Prostate gland (tissue), 2 donors: ENCODE data around the gene STAT4.

ENCODE experiments used
- POLR2A ChIP-seq: fragments of 450-650 bp; IDR thresholded peaks from one replicate; pipeline ENCODE4 v1.6.1; 2016; ENCODE audit warnings: antibody characterized with exemption, mild to moderate bottlenecking
- TF ChIP-seq, protein P1 (sequence below), 4 experiments: fragments of 200-600 bp in 2 of 4; fragments of 450-650 bp in 2 of 4; sonication (generic) in 2 of 4; IDR thresholded peaks; 1 replicate in 3 of 4; 2 replicates in 1 of 4; pipeline ENCODE4 v1.5.1; 2016 to 2019; ENCODE audit warnings: antibody characterized with exemption in 4 of 4, mild to moderate bottlenecking in 2 of 4, moderate library complexity in 2 of 4

DNA sequence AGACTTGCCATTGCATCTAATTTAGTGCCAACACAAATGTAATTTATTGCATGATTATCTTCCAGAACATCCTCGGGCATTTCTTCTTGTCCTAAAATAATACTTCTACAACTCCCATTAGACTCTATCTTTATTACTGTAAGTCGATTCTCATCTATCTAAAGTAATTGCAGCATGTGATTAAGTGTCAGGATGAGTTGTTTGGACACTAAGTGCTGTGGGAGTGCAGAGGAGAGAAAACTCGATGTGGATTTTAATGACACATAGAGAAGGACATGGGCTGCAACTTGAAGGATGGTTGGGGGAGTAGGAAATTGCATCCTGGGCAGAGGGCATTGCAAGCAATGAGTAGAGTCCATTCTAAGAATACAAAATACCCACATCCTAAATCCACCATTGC lies 33.5 kb downstream of the STAT4 start:
- TF ChIP-seq, protein P1, sequence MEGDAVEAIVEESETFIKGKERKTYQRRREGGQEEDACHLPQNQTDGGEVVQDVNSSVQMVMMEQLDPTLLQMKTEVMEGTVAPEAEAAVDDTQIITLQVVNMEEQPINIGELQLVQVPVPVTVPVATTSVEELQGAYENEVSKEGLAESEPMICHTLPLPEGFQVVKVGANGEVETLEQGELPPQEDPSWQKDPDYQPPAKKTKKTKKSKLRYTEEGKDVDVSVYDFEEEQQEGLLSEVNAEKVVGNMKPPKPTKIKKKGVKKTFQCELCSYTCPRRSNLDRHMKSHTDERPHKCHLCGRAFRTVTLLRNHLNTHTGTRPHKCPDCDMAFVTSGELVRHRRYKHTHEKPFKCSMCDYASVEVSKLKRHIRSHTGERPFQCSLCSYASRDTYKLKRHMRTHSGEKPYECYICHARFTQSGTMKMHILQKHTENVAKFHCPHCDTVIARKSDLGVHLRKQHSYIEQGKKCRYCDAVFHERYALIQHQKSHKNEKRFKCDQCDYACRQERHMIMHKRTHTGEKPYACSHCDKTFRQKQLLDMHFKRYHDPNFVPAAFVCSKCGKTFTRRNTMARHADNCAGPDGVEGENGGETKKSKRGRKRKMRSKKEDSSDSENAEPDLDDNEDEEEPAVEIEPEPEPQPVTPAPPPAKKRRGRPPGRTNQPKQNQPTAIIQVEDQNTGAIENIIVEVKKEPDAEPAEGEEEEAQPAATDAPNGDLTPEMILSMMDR (IDR thresholded peaks at IDR 0.05), result no peak
- no peak for TF ChIP-seq POLR2A
